ENCODE data around the gene ANXA7. TPM values are rescaled to one million over a fixed set of nuclear protein-coding genes. Genes with fewer than 3 reads are reported as not detected.

ANXA7 gene
- polyA plus RNA-seq, 2 of the 4 experiments (the other 2 are of a cell fraction) = 96.2 to 150 TPM

- TF ChIP-seq USF2 (IDR thresholded peaks at IDR 0.05) = no peak
- no peak for TF ChIP-seq EHF (CRISPR knock-in tag; IDR thresholded peaks at IDR 0.05)
- TF ChIP-seq PHF8 (IDR thresholded peaks at IDR 0.05; ENCODE audit: borderline replicate concordance, low read depth) = no peak
- no peak for TF ChIP-seq CEBPB (IDR thresholded peaks at IDR 0.05)
These were observed 56.0 kb downstream of the ANXA7 start (continued) for GRCh38 chr10:73357821-73358220.

GRCh38 chr10:73357166-73357565 lies 56.7 kb downstream of the ANXA7 start:
- Histone ChIP-seq H3K4me3 (no peak overlapping the region), H3K9me3 (no peaks in the 10 kb centered on the region), H3K4me2 (no peak overlapping the region), H3K27ac (no peak overlapping the region), H3K4me1 (peaks cover 6% of the 10 kb centered on the region; the same call in 1 of the 3 replicates)
- FAIRE-seq (no peak), ATAC-seq (no peak), DNase-seq (ENCODE audit: low read depth in 1 of 2, low spot score in 1 of 2) (no peak)
- ChIA-PET POLR2A (no interaction called here), CTCF (interaction anchor here (1.3 to 2.7 kb wide), 3 partner anchors 8 to 94 kb away, joined by 3 to 12 read pairs (median 5); no protein-coding TSS in a partner anchor)
- TF ChIP-seq TFCP2L1 (CRISPR knock-in tag; IDR thresholded peaks at IDR 0.05) (no peak), HEYL (CRISPR knock-in tag; IDR thresholded peaks at IDR 0.05) (no peak), ESRRA (IDR thresholded peaks at IDR 0.05; ENCODE audit: borderline replicate concordance, low read length) (no peak), CEBPB (IDR thresholded peaks at IDR 0.05) (no peak), FOSB (CRISPR knock-in tag; IDR thresholded peaks at IDR 0.05) (no peak), MAFK (IDR thresholded peaks at IDR 0.05; ENCODE audit: partially characterized antibody) (no peak), ZC3H11A (IDR thresholded peaks at IDR 0.05) (no peak), FOXS1 (CRISPR knock-in tag; IDR thresholded peaks at IDR 0.05) (no peak), RARB (CRISPR knock-in tag; IDR thresholded peaks at IDR 0.05) (no peak), HMGXB4 (CRISPR knock-in tag; IDR thresholded peaks at IDR 0.05; ENCODE audit: borderline replicate concordance) (no peak), SREBF2 (IDR thresholded peaks at IDR 0.05) (no peak), ZFP36 (IDR thresholded peaks at IDR 0.05; ENCODE audit: borderline replicate concordance, partially characterized antibody) (no peak), RFX5 (IDR thresholded peaks at IDR 0.05) (no peak), ATOH8 (CRISPR knock-in tag; IDR thresholded peaks at IDR 0.05; ENCODE audit: low read depth) (no peak), RNF2 (IDR thresholded peaks at IDR 0.05; ENCODE audit: borderline replicate concordance, low read depth) (no peak), HOXA7 (CRISPR knock-in tag; IDR thresholded peaks at IDR 0.05) (no peak), HOXB13 (CRISPR knock-in tag; IDR thresholded peaks at IDR 0.05; ENCODE audit: low read depth) (no peak), ELK1 (IDR thresholded peaks at IDR 0.05; ENCODE audit: low read depth, low read length) (no peak)
- WGBS (ENCODE audit: missing lambda C conversion rate) = 52% methylated on average over 4 of the region's 4 CpGs

GRCh38 chr10:73344269-73344668 lies 69.6 kb downstream of the ANXA7 start:
- no peaks in the 10 kb centered on the region; the same call in 2 of the 3 replicates for H3K4me1 ChIP-seq
- FAIRE-seq = no peak
- H3K4me3 ChIP-seq = no peak overlapping the region
- no peaks in the 10 kb centered on the region for H3K9me3 ChIP-seq
- no peak overlapping the region for H3K27ac ChIP-seq
- TF ChIP-seq RFX5 (IDR thresholded peaks at IDR 0.05) = no peak
- TF ChIP-seq CHD4 (IDR thresholded peaks at IDR 0.05; ENCODE audit: borderline replicate concordance) = no peak
- no peak for TF ChIP-seq POLR2A (IDR thresholded peaks at IDR 0.05; ENCODE audit: low read length)
- TF ChIP-seq NPAS2 (CRISPR knock-in tag; IDR thresholded peaks at IDR 0.05; ENCODE audit: borderline replicate concordance) = no peak
- TF ChIP-seq ZFP36 (IDR thresholded peaks at IDR 0.05; ENCODE audit: borderline replicate concordance, partially characterized antibody) = no peak
- no peak for TF ChIP-seq SREBF2 (IDR thresholded peaks at IDR 0.05)
- TF ChIP-seq GATA3 (IDR thresholded peaks at IDR 0.05; ENCODE audit: borderline replicate concordance) = no peak
- TF ChIP-seq ZSCAN20 (CRISPR knock-in tag; IDR thresholded peaks at IDR 0.05) = no peak
- H3K4me2 ChIP-seq = no peak overlapping the region
- DNase-seq (ENCODE audit: low read depth in 1 of 2, low spot score in 1 of 2) = no peak
- ATAC-seq = no peak
- WGBS (ENCODE audit: missing lambda C conversion rate) = 88% methylated on average over 1 of the region's 1 CpG
- ChIA-PET POLR2A (no interaction called here), CTCF (no interaction called here)

All from A549 (cell line).